Thyroid gland (tissue), 4 donors: Measurements from ENCODE around the gene CYP24A1.

Source experiments
- CTCF ChIP-seq, 6 experiments: fragments of 200-600 bp in 3 of 6; fragments of 450-650 bp in 3 of 6; sonication (generic) in 3 of 6; IDR thresholded peaks; one replicate each; pipeline ENCODE4 v1.5.1; 2016 to 2019; ENCODE audit warnings: antibody characterized with exemption in 6 of 6, mild to moderate bottlenecking in 2 of 6, inconsistent platforms in 1 of 6, moderate library complexity in 1 of 6
- POLR2A ChIP-seq, 2 donors: fragments of 450-650 bp; IDR thresholded peaks; one replicate each; pipeline ENCODE4 v1.6.1; 2017; ENCODE audit warnings: antibody characterized with exemption in 2 of 2, mild to moderate bottlenecking in 2 of 2, moderate library complexity in 1 of 2

DNA sequence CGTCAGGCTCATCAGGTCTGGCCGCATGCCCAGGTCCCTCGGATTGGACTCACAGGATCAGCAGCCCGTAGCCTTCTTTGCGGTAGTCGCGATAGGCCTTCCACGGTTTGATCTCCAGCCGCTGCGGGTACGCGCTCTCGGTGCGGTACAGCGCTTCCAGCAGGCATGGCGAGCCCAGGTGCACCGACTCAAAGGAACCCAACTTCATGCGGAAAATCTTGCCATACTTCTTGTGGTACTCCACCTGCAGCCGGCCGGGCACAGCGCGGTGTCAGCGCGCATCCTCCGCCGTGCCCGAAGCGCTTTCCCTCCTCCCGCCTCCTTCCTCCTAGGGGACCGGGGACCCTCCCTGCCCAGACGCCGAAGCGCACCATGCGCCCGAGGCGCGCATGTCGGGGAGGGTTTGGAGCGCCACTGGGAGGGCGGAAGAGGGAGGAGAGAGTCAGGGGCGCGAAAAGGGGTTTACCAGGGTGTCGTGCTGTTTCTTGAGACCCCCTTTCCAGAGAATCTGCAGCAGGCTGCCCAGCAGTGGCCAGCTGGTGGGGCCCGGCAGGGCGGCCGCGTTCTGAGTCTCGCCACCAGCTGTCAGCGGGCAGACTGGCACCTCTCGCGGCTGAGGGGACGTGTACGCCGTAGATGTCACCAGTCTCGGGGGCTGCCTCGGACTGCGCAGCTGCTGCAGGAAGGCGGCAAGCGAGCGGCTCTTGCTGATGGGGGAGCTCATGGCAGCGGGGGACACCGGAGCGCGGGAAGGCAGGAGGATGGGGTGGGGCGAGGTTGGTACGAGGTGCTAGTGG is 732 bp downstream of the CYP24A1 start:
- no peak for TF ChIP-seq CTCF (IDR thresholded peaks at IDR 0.05)
- TF ChIP-seq POLR2A (IDR thresholded peaks at IDR 0.05) = no peak
